SIG-M5 treated with dmso at 0.1 percent for 504 hours (cell line): Measurements from ENCODE around the gene HSPA2.
A peak's percentile ranks its signal among the peaks of the same experiment; 100 is the strongest.
"Not testable (repeated sequence)": the region's sequence is repeated elsewhere in the genome, so short reads cannot be mapped to it uniquely, and the experiment has no call there.

Experiments used
- DNase-seq: peaks from one replicate; lab custom pipeline; 2025; ENCODE audit not compliant: unreplicated experiment; lab: John Stamatoyannopoulos, UW

Gene HSPA2

DNA sequence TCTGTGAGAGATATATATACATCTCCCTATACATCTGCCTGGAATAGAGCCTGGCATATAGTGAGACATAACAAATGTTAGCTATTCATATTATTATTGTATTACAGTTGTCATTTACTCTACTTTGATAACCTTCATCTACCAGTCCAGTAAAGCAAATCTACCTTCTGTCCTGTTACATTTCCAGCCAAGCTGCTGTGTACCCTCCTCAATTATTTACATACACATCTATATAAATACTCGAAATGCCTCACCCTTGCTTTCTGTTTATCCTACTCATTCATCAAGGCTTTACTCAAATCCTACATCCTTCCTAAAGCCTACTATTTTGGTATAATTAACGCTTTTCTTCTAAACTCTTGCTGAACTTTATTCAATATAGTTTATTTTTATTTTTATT, 27.3 kb upstream of the HSPA2 start:
- no peak for DNase-seq

DNA sequence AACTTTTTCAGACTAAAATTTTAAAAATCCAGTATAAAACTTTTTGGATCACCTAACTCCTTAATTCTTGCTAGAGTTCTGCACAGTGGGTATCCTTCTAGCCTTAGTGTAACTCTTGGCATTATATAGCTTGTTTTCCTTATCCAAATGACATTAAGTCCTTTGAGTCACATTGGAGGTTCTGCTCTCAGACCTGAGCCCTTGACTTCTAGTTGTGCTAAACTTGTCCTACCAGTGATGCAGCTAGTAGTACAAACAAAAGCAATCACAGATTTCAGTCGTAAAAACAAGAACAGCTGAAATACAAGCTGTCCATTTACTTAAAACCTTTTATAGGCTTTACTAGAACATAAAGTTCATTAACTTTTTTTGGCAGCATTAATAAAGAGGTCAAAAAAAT, 25.5 kb upstream of the HSPA2 start:
- DNase-seq: peak; percentile 46

DNA sequence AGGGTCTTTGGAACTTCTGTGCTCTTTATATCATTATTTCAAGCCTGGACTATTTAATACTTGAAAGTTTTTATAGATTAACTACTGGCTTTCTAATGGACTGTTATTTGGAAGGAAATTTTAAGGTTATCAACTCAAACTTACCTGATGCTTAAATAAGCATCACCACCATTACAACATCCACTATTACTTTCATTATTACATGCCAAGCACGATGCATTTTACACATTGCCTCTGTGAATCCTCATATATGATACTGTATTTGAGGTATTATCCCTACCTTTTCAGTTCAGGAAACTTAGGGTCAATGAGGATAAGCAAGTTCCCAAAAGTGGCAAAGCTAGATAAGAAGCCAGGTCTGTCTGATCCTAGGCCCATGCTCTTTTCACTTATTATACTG, 23.6 kb upstream of the HSPA2 start:
- no peak for DNase-seq

DNA sequence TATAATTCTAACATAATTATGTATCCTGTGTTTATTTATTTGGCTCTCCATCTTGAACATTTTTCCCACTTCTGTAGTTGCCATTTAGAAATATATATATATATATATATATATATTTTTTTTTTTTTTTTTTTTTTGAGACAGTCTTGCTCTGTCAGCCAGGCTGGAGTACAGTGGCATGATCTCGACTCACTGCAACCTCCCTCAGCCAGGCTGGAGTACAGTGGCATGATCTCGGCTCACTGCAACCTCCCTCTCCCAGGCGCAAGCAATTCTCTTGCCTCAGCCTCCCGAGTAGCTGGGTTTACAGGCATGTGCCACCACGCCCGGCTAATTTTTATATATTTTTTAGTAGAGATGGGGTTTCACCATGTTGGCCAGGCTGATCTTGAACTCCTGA, 22.9 kb upstream of the HSPA2 start:
- DNase-seq: not testable (repeated sequence)

DNA sequence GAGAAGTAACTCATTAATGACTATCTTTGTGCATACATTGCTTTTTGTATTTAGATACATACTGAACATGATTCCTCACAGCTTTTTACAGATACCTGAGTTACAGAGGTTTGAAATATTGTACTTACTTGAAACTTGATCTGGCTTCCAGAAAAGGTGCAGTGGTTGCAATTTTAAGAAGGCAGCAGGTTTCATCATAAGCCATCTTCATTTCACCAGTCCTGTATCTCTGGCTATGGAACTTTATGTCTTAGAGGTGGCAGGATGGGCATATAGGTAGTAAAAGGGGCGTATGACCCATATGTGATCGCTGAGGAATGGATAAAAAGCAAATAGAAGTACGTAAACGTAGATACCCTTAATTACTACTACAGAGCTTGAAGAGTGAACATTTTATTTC, 22.3 kb upstream of the HSPA2 start:
- no peak for DNase-seq

DNA sequence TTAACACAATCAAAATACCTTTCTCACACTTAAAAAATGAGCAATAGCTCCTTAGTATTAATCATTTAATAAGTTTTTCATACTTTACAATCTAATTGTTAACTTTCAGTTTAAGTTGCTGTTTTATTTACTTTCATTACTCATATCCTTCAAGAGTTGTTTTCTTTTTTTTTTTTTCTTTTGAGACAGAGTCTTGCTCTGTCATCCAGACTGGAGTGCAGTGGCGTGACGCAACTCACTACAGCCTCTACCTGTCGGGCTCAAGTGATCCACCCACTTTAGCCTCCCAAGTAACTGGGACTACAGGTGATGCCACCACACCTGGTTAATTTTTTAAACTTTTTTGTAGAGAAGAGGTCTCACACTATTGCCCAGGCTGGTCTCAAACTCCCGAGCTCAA, 19.8 kb upstream of the HSPA2 start:
- DNase-seq: no peak

DNA sequence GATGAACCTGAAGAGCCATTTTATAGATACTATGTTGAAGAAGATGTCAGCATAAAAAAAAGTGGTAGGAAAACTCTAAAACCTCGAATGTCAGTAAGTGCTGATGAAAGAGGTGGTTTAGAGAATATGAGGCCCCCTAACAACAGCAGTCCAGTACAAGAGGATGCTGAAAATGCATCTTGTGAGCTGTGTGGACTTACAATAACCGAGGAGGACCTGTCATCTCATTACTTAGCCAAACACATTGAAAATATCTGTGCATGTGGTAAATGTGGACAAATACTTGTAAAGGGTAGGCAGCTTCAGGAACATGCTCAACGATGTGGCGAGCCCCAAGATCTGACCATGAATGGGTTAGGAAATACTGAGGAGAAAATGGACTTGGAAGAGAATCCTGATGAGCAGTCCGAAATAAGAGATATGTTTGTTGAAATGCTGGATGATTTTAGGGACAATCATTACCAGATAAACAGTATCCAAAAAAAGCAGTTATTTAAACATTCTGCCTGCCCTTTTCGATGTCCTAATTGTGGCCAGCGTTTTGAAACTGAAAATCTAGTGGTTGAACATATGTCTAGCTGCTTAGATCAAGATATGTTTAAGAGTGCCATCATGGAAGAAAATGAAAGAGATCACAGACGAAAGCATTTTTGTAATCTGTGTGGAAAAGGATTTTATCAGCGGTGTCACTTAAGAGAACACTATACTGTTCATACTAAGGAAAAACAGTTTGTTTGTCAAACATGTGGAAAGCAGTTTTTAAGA, 17.8 kb upstream of the HSPA2 start:
- DNase-seq: no peak

DNA sequence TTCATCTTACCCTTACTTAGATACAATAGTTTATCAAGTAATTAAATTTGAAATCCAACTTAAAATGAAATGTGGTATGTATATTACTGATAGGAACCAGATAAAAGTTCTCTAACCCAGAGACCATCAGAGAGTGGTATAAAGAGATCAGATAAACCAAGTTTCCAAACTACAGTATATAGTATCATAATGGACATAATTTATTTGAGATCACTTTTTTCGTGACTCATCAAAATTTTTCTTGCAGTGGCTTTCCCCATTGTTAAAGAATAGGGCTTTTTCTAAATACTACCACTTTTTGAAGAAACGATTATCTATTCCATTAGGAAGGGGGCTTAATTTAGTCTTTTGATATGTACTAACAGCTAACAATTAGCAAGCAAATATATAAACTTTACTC, 15.2 kb upstream of the HSPA2 start:
- no peak for DNase-seq

DNA sequence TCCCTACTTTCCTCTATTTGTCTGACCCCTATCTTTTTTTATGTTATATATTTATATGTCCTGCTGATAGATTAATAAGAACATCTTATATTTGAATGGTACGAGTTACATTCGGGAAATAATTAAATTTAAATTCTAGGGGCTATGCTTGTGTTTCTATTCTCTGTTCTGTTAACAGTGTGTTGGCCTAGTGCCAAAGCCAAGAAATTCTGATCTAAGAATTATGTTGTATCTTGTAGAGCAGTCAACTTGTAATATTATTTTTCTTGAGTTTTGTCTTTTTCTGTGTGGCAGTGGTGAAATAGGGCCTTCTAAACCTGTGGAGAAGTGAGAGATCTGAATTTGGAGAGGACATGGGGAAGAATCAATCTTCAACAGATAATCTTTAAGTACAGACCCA, 9.0 kb upstream of the HSPA2 start:
- no peak for DNase-seq

DNA sequence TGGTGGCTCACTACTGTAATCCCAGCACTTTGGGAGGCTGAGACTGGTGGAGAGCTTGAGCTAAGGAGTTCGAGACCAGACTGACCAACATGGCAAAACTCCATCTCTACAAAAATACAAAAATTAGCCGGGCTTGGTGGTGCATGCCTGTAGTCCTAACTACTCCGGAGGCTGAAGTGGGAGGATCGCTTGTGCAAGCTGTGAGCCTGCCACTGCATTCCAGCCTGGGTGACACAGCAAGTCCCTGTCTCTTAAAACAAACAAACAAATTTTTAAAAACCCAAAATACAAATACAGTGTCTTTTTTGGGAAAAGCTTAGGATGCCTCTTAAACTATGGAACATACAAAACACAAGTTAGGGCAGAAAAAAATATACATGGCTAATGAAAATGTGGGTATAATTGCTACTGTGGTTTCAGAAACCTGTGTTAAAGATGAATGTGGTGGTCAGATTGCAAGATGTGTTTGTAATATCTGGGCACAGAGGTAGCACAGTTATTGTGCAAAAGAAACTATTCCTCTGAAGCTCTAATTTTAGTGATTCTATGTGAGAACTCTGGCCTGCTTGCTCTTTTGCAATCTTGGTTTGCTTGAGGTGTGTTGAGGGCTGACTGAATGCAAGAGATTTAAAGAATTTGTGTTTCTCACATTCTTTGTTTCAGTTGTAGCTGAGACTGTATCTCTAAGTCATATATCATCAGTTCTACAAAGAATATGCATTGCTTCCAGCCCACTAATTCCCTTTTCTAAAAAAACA, 3.9 kb upstream of the HSPA2 start:
- DNase-seq: no peak

DNA sequence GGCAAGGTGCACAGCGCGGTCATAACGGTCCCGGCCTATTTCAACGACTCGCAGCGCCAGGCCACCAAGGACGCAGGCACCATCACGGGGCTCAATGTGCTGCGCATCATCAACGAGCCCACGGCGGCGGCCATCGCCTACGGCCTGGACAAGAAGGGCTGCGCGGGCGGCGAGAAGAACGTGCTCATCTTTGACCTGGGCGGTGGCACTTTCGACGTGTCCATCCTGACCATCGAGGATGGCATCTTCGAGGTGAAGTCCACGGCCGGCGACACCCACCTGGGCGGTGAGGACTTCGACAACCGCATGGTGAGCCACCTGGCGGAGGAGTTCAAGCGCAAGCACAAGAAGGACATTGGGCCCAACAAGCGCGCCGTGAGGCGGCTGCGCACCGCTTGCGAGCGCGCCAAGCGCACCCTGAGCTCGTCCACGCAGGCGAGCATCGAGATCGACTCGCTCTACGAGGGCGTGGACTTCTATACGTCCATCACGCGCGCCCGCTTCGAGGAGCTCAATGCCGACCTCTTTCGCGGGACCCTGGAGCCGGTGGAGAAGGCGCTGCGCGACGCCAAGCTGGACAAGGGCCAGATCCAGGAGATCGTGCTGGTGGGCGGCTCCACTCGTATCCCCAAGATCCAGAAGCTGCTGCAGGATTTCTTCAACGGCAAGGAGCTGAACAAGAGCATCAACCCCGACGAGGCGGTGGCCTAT, 875 bp downstream of the HSPA2 start:
- no peak for DNase-seq

DNA sequence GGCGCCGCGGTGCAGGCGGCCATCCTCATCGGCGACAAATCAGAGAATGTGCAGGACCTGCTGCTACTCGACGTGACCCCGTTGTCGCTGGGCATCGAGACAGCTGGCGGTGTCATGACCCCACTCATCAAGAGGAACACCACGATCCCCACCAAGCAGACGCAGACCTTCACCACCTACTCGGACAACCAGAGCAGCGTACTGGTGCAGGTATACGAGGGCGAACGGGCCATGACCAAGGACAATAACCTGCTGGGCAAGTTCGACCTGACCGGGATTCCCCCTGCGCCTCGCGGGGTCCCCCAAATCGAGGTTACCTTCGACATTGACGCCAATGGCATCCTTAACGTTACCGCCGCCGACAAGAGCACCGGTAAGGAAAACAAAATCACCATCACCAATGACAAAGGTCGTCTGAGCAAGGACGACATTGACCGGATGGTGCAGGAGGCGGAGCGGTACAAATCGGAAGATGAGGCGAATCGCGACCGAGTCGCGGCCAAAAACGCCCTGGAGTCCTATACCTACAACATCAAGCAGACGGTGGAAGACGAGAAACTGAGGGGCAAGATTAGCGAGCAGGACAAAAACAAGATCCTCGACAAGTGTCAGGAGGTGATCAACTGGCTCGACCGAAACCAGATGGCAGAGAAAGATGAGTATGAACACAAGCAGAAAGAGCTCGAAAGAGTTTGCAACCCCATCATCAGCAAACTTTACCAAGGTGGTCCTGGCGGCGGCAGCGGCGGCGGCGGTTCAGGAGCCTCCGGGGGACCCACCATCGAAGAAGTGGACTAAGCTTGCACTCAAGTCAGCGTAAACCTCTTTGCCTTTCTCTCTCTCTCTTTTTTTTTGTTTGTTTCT, 1.7 kb downstream of the HSPA2 start:
- DNase-seq: no peak

DNA sequence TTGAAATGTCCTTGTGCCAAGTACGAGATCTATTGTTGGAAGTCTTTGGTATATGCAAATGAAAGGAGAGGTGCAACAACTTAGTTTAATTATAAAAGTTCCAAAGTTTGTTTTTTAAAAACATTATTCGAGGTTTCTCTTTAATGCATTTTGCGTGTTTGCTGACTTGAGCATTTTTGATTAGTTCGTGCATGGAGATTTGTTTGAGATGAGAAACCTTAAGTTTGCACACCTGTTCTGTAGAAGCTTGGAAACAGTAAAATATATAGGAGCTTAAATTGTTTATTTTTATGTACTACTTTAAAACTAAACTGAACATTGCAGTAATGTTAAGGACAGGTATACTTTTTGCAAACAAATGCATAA, 2.3 kb downstream of the HSPA2 start:
- DNase-seq: no peak

DNA sequence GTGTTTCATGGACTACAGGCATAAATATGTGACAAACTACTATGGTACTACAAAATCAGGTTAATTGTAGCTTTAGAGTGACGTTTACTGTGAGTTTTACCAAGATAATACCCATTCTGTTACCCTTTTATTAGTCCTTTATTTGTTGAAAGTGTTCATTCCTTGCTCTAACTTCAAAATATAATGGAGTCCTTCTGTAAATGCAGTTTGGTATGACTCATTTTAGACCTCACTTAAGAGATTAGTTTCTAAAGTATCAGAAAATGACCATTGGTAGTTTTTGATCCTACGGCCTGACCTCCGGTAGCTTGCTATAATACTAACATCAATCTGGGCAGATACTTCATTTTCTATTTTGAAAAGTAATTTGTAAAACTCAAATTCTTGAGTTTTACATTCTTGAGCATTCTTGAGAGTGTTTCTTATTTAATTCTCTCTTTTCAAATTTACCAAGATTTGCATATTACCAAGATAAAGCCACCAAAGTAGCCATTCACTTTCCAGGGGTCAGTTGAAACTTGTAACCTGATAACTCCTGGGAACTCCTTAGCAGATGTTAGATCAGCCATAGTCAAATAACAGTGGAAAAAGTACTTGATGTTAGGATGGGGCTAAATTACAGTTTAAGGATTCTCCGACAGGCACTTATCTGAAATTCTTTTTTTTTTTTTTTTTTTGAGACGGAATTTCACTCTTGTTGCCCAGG, 4.2 kb downstream of the HSPA2 start:
- no peak for DNase-seq

DNA sequence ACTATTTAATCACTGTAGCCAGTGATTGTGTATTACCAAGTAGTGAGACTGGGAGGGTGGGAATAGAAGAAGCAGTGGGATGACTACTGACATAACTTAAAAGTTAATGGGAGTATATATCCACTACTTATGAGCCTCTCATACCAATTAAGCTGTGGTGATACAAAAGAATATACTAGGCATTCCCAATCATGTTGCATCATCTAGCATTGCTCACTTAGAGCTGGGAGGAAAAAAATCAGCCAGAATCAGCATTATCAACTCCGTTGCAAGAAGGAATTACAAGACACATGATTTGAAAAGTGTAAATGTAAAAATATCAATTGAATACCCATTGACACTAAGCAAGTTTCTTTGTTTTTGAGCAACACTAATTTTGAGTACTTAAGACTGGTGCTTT, 8.5 kb downstream of the HSPA2 start:
- DNase-seq: no peak

DNA sequence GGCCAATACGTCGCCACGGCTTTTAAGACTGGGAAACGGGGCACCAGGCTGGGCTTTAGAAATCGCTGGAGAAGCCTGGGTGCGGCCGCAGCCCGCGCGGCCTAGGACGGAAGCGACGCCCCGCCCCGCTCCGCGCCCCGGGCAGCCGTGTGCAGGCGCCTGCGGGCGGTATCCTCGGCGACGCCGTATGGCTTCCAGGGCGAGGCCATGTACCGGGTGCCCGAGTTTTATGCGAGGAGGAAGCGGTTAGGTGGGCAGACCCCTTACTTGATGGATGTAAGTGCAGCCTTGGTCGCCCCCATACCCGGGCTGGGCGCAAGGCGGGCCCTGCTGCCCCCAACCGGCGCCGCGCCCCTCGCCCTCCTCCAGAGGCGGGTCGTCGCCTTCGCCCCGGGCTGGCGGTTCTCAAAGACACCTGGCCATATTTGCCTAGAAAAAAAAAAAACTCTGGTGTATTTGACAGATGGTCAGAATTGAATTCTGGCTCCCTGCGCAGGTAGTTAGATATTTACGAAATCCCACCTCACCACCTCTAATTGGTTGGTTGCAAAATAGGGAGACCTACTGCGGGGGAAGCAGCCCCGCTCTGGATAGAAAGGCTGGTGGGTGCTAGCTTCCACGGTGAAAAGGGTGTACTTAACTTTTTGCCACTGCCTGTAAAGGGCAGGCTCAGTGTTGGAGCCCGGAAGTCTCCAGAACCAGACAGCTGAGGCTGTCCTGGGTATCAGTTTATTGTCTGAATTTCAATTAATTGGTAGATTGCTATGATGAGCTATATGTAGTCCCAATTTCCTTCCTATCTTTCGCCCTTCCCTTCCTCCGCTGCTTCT, 9.5 kb downstream of the HSPA2 start, which contains the start of gene PPP1R36:
Gene PPP1R36 (plus strand): TSS at position 171 of the 830 bp plus-strand sequence. CDS start 37 bp downstream, at position 208.
- DNase-seq: peak; percentile 13

DNA sequence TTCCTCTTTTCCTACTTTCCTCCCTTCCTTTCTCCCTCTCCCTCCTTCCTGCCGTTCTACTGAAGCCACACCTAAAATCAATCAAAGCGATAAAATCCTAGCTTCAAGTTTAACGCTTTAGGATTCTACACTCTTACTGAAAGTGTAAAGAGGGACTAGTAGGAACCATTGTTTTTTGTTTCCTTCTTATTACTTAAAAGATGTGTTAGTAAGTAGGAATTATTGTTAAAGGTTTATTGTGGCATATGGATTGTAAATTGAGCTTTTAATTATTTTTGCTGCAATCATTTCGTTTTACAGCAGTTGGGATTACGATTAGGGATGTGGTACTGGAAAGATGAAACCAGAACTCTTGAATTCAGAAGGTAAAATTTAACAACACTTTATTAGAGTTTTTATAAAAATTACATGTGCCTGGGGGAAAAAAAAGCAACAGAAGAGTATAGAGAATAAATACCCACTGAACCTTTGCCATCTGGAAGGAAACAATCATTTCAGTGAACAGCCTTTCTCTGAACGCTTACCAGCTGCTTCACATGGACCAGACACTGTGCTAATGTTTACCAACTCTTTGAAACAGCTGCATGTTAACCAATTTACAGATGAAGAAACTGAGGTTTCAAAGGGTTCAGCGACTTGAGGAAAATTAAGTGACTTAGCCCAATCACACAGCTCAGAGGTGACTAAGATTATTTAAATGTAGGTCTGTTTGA, 10.2 kb downstream of the HSPA2 start:
- no peak for DNase-seq

DNA sequence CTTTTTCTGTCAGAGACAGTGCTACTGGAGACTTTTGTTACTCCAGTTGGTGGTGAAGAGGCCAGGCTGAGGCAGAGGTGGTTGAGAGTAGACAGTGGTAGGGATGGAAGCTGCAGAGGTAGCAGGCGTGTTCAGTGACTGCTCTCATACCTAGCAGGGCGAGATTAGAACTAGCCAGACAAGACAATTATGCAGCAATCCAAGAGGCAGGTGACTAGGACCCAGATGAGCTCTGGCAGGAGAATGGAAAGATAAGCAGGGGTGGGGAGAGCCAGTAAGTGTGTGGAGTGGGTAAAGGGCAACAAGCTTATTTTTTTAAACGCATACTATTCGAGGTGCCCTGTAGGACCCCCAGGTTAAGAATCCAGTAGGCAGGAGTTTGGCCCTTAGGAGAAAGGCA, 14.0 kb downstream of the HSPA2 start:
- DNase-seq: no peak

DNA sequence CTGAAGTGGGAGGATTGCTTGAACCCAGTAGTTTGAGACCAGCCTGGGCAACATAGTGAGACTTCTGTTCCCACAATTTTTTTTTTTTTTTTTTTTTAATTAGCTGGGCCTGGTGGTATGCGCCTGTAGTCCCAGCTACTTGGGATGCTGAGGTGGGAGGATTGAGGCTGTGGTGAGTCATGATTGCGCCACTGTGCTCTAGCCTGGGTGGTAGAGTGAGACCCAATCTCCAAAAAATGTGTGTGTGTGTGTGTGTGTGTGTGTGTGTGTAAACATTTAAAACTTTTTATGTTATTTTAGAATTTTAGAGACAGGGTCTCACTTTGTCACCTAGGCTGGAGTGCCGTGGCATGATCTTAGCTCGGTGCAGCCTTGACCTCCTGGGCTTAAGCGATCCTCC, 16.0 kb downstream of the HSPA2 start:
- peak; percentile 41 for DNase-seq
